Endothelial cell of umbilical vein (primary cell): ENCODE data around the gene MYOG. TPM values are rescaled to one million over a fixed set of nuclear protein-coding genes. Genes with fewer than 3 reads are reported as not detected.

Source experiments
- BruUV-seq: library from RNA; stranded (reverse); fragments of 400-500 nt; replicated peaks from 2 replicates; lab custom pipeline; 2021; lab: Mats Ljungman, UMichigan
- CTCF ChIA-PET: fragments of 300-600, 350-600 bp; sonication (Branson Sonifier 250); formaldehyde crosslinking; loops from one replicate; lab custom pipeline; 2021; ENCODE audit warnings: antibody characterized with exemption, inconsistent platforms; lab: Charles Lee
- POLR2A ChIA-PET: fragments of 300-600, 350-600 bp; sonication (Branson Sonifier 250); formaldehyde crosslinking; loops from one replicate; lab custom pipeline; 2021; ENCODE audit warnings: antibody characterized with exemption, inconsistent platforms; lab: Charles Lee
- DNase-seq: peaks from one replicate; pipeline ENCODE4 v3.0.0-alpha.2; 2011; ENCODE audit warnings: low read depth, low spot score
- FAIRE-seq: peaks from 2 replicates; lab custom pipeline; 2011; peaks lifted over from hg19 to GRCh38; lab: Jason Lieb, UNC
- H2AFZ ChIP-seq: 2 replicates; pipeline ENCODE4 v1.6.0; 2012; ENCODE audit warnings: low read depth, low read length, control low read depth, inconsistent platforms
- H3K27ac ChIP-seq: 2 replicates; pipeline ENCODE4 v1.5.1; 2011; ENCODE audit warnings: low read depth, mild to moderate bottlenecking, control low read depth, low read length, moderate library complexity; ENCODE audit not compliant: insufficient read depth
- H3K27me3 ChIP-seq, 2 experiments: 2 replicates each; pipeline versions ENCODE4 v1.6.0 to v1.6.1; 2011; ENCODE audit warnings: low read length in 2 of 2, mixed read lengths in 1 of 2; ENCODE audit not compliant: control insufficient read depth in 2 of 2, insufficient read depth in 2 of 2
- H3K36me3 ChIP-seq, 2 experiments: 2 replicates in 1 of 2; 3 replicates in 1 of 2; pipeline ENCODE4 v1.5.1; 2011; ENCODE audit warnings: low read length in 2 of 2, mild to moderate bottlenecking in 1 of 2, moderate library complexity in 1 of 2; ENCODE audit not compliant: control insufficient read depth in 2 of 2, insufficient read depth in 2 of 2; ENCODE audit errors: extremely low read depth in 1 of 2
- H3K4me1 ChIP-seq: 3 replicates; pipeline ENCODE4 v1.5.1; 2011; ENCODE audit warnings: mild to moderate bottlenecking, low read length; ENCODE audit not compliant: control insufficient read depth, insufficient read depth; ENCODE audit errors: extremely low read depth
- H3K4me2 ChIP-seq: 2 replicates; pipeline ENCODE4 v1.6.1; 2011; ENCODE audit warnings: low read length, control low read depth, mixed read lengths; ENCODE audit not compliant: insufficient read depth
- H3K4me3 ChIP-seq, 3 experiments: fragments of 200-600 bp in 1 of 3; sonication (generic), shearing (Covaris generic) in 1 of 3; replicated peaks in 1 of 3; 2 replicates each; pipeline ENCODE4 v1.5.1; 2011 to 2016; ENCODE audit warnings: control low read depth in 3 of 3, low read length in 3 of 3, mild to moderate bottlenecking in 2 of 3, inconsistent platforms in 1 of 3, low read depth in 1 of 3, moderate library complexity in 1 of 3; ENCODE audit not compliant: insufficient read depth in 1 of 3
- H3K79me2 ChIP-seq: 2 replicates; pipeline ENCODE4 v1.6.0; 2012; ENCODE audit warnings: low read length, inconsistent platforms; ENCODE audit not compliant: control insufficient read depth, insufficient read depth
- H3K9ac ChIP-seq: replicated peaks from 2 replicates; pipeline ENCODE3; 2011; ENCODE audit warnings: low read length, control low read depth; ENCODE audit not compliant: insufficient read depth; ENCODE audit errors: extremely low read depth
- H3K9me1 ChIP-seq: replicated peaks from 3 replicates; pipeline ENCODE4 v1.6.0; 2011; ENCODE audit warnings: mild to moderate bottlenecking, low read length; ENCODE audit not compliant: control insufficient read depth, insufficient read depth; ENCODE audit errors: extremely low read depth
- H3K9me3 ChIP-seq: replicated peaks from 2 replicates; pipeline ENCODE4 v1.5.1; 2012; ENCODE audit warnings: low read length, inconsistent platforms; ENCODE audit not compliant: control insufficient read depth, insufficient read depth
- H4K20me1 ChIP-seq: replicated peaks from 2 replicates; pipeline ENCODE3; 2011; ENCODE audit warnings: mild to moderate bottlenecking, low read length; ENCODE audit not compliant: control insufficient read depth, insufficient read depth; ENCODE audit errors: extremely low read depth
- EZH2 ChIP-seq: IDR thresholded peaks from 2 replicates; pipeline ENCODE4 v1.6.1; 2012; ENCODE audit warnings: borderline replicate concordance, low read depth, mild to moderate bottlenecking, moderate library complexity, low read length, inconsistent platforms; ENCODE audit not compliant: severe bottlenecking
- FOS ChIP-seq: IDR thresholded peaks from 2 replicates; pipeline ENCODE4 v1.6.1; 2011; ENCODE audit warnings: mild to moderate bottlenecking, low read length, moderate library complexity, borderline replicate concordance; ENCODE audit not compliant: insufficient read depth
- GATA2 ChIP-seq: IDR thresholded peaks from 2 replicates; pipeline ENCODE4 v1.7.0; 2011; ENCODE audit warnings: low read depth, mild to moderate bottlenecking, moderate library complexity, mixed read lengths, low read length; ENCODE audit not compliant: insufficient read length, insufficient read depth
- JUN ChIP-seq: IDR thresholded peaks from 2 replicates; pipeline ENCODE4 v1.6.1; 2011; ENCODE audit warnings: borderline replicate concordance, low read depth; ENCODE audit not compliant: insufficient read length, insufficient read depth
- MYC ChIP-seq: IDR thresholded peaks from one replicate; pipeline ENCODE4 v1.6.1; 2011; ENCODE audit warnings: mild to moderate bottlenecking, low read depth, low read length
- POLR2A ChIP-seq: IDR thresholded peaks from 2 replicates; pipeline ENCODE4 v1.6.1; 2012; ENCODE audit warnings: low read depth, mild to moderate bottlenecking, control low read depth, low read length
- POLR2AphosphoS5 ChIP-seq: IDR thresholded peaks from 2 replicates; pipeline ENCODE4 v1.6.1; 2012; ENCODE audit warnings: low read depth, mild to moderate bottlenecking, control low read depth, low read length, moderate library complexity; ENCODE audit not compliant: insufficient read depth
- dilution Hi-C: fragments of 300-500 bp; cut with MboI; formaldehyde crosslinking; loops from one replicate; pipeline ENCODE4 v1.15.0; 2019; ENCODE audit warnings: low sequenced_read_pairs; ENCODE audit not compliant: extremely low pct_ligation_motif_present
- intact Hi-C: fragments of 100-400 bp; cut with micrococcal nuclease; formaldehyde crosslinking; loops from one replicate; pipeline ENCODE4 v1.10.0; 2022
- polyA plus RNA-seq, 4 experiments: library from polyadenylated mRNA; depleted of rRNA in 3 of 4; stranded (reverse) in 3 of 4; unstranded in 1 of 4; fragments of >200 nt; gene quantifications; 2 replicates each; pipeline versions ENCODE4 v1.2.1 to v1.2.3, GENCODE V29; 2011 to 2012; ENCODE audit warnings: missing spikeins in 1 of 4
- total RNA-seq: library from RNA; stranded (reverse); gene quantifications from 2 replicates; pipeline ENCODE4 v1.2.3, GENCODE V29; 2021
- TF ChIP-seq, protein P1 (sequence below), 2 donors: IDR thresholded peaks; 1 replicate in 1 of 2; 2 replicates in 1 of 2; pipeline ENCODE4 v1.5.1; 2011; ENCODE audit warnings: low read length in 2 of 2, mild to moderate bottlenecking in 2 of 2, moderate library complexity in 2 of 2, control low read depth in 1 of 2, inconsistent platforms in 1 of 2, low read depth in 1 of 2; ENCODE audit not compliant: insufficient read depth in 1 of 2; ENCODE audit errors: extremely low read depth in 1 of 2
- TF ChIP-seq, protein P2 (sequence below): IDR thresholded peaks from 2 replicates; pipeline ENCODE4 v1.6.1; 2011; ENCODE audit not compliant: insufficient read depth, insufficient read length

The MYOG gene
- total and polyA plus RNA-seq, 2 donors (not counting 3 experiments of a cell fraction or from before 2014, with no cell fraction given): not detected

DNA sequence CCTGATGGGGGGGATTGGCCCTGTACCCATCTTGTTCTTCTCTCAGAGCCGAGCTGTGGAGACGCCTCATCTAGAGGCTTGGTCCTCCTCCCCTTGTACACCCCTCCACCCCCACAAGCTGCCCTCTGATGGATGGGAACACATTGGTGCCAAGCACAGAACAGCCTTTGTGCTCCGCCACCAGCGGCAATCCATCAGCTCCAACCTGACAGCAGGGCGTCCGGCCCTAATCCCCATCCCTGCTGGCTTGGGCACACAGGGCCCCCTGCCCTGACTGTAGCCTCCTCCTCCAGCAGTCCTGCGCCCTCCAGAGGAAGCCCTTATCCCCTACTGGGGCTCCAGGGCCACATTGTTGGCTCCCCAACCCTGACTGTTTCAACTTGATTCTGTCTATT lies 3.8 kb upstream of the MYOG start:
- Histone ChIP-seq H2AFZ (no peak overlapping the region), H4K20me1 (no peaks in the 10 kb centered on the region), H3K79me2 (no peaks in the 10 kb centered on the region), H3K4me3 (no peak overlapping the region), H3K4me1 (no peaks in the 10 kb centered on the region), H3K4me2 (no peak overlapping the region), H3K27me3 (peaks cover 4% of the 10 kb centered on the region in 2 experiments), H3K9ac (no peak overlapping the region), H3K36me3 (no peaks in the 10 kb centered on the region), H3K27ac (no peak overlapping the region), H3K9me3 (no peaks in the 10 kb centered on the region), H3K9me1 (no peaks in the 10 kb centered on the region)
- dilution Hi-C loops: no loop called here
- ChIA-PET CTCF (no interaction called here), POLR2A (no interaction called here)
- DNase-seq (no peak), FAIRE-seq (no peak)
- intact Hi-C loops: no loop called here
- TF ChIP-seq FOS (no peak), POLR2A (no peak), JUN (no peak), EZH2 (no peak), MYC (no peak), GATA2 (no peak), POLR2AphosphoS5 (no peak)
- TF ChIP-seq, protein P1, sequence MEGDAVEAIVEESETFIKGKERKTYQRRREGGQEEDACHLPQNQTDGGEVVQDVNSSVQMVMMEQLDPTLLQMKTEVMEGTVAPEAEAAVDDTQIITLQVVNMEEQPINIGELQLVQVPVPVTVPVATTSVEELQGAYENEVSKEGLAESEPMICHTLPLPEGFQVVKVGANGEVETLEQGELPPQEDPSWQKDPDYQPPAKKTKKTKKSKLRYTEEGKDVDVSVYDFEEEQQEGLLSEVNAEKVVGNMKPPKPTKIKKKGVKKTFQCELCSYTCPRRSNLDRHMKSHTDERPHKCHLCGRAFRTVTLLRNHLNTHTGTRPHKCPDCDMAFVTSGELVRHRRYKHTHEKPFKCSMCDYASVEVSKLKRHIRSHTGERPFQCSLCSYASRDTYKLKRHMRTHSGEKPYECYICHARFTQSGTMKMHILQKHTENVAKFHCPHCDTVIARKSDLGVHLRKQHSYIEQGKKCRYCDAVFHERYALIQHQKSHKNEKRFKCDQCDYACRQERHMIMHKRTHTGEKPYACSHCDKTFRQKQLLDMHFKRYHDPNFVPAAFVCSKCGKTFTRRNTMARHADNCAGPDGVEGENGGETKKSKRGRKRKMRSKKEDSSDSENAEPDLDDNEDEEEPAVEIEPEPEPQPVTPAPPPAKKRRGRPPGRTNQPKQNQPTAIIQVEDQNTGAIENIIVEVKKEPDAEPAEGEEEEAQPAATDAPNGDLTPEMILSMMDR (IDR thresholded peaks at IDR 0.05; ENCODE audit: extremely low read depth in 1 of 2, insufficient read depth in 1 of 2, low read depth in 1 of 2, low read length in 2 of 2): no peak
- TF ChIP-seq, protein P2, sequence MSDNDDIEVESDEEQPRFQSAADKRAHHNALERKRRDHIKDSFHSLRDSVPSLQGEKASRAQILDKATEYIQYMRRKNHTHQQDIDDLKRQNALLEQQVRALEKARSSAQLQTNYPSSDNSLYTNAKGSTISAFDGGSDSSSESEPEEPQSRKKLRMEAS: no peak
- BruUV-seq: no TSS peak
